ENCODE data around the gene AKAP6.

Gene AKAP6

GRCh38 chr14:32468955-32469354 is 139.9 kb downstream of the AKAP6 start:
- no peaks in the 10 kb centered on the region for H3K79me2 ChIP-seq (ENCODE audit: insufficient read depth, low read length)
- no peak overlapping the region for H3K27ac ChIP-seq (ENCODE audit: low read depth, low read length, poor library complexity, severe bottlenecking)
- no peak overlapping the region for H2AFZ ChIP-seq (ENCODE audit: low read length)
- TF ChIP-seq EZH2 (IDR thresholded peaks at IDR 0.05; ENCODE audit: borderline replicate concordance, low read length): no peak
- TF ChIP-seq, protein P1, sequence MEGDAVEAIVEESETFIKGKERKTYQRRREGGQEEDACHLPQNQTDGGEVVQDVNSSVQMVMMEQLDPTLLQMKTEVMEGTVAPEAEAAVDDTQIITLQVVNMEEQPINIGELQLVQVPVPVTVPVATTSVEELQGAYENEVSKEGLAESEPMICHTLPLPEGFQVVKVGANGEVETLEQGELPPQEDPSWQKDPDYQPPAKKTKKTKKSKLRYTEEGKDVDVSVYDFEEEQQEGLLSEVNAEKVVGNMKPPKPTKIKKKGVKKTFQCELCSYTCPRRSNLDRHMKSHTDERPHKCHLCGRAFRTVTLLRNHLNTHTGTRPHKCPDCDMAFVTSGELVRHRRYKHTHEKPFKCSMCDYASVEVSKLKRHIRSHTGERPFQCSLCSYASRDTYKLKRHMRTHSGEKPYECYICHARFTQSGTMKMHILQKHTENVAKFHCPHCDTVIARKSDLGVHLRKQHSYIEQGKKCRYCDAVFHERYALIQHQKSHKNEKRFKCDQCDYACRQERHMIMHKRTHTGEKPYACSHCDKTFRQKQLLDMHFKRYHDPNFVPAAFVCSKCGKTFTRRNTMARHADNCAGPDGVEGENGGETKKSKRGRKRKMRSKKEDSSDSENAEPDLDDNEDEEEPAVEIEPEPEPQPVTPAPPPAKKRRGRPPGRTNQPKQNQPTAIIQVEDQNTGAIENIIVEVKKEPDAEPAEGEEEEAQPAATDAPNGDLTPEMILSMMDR (IDR thresholded peaks at IDR 0.05; ENCODE audit: low read length): no peak
- H3K9me3 ChIP-seq (ENCODE audit: low read length): no peaks in the 10 kb centered on the region
- no peak overlapping the region for H3K9ac ChIP-seq (ENCODE audit: low read length)
- no peak overlapping the region for H3K4me3 ChIP-seq (ENCODE audit: low read depth, low read length, poor library complexity, severe bottlenecking)
- no peaks in the 10 kb centered on the region for H3K4me1 ChIP-seq (ENCODE audit: insufficient read depth, low read length, severe bottlenecking)
- no peak overlapping the region for H3K4me2 ChIP-seq (ENCODE audit: low read length)
- H3K36me3 ChIP-seq (ENCODE audit: insufficient read depth, low read length): no peaks in the 10 kb centered on the region
- no peaks in the 10 kb centered on the region for H3K27me3 ChIP-seq (ENCODE audit: insufficient read depth, low read length)
- no peaks in the 10 kb centered on the region for H3F3A ChIP-seq (ENCODE audit: insufficient read depth, low read length)
- no peaks in the 10 kb centered on the region for H3K9me2 ChIP-seq (ENCODE audit: low read depth, low read length)
- H4K20me1 ChIP-seq (ENCODE audit: insufficient read depth, low read length): no peaks in the 10 kb centered on the region

DNA sequence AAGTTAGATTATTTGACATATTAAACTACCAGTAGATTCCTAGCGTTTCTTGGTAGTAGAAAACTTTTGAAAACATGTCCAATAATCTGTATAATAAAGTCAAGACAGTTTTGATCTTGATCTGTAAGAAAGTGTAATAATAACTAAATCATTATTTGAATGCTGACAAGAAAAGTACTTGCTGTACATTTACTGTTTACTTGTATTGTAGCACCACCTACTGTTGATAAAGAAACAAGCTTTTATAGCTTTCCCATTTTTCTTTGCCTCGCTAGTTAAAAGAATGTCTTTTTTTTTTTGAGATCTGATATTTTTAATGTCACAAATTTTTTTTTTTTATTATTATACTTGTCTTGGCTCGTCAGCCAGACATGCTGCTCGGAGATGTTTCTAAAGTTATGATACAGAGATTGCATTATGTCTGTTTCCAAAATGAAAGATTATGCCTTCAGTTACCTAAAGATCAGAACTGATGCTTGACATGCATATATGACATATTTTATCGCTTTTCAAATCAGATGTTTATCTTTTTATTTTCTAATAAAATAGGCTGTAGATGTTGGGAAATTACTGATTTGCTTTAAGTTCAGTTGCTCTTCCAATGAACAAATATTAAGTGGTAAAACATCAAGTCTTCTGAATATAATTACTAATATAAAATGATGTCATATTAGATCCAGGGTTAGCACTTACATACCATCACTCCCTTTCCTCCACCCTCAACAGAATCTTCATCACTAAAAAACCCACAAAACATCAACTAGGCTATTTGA is 140.5 kb downstream of the AKAP6 start:
- H3K9me2 ChIP-seq (ENCODE audit: low read depth, low read length): no peaks in the 10 kb centered on the region
- H4K20me1 ChIP-seq (ENCODE audit: insufficient read depth, low read length): no peaks in the 10 kb centered on the region
- H3K27ac ChIP-seq (ENCODE audit: low read depth, low read length, poor library complexity, severe bottlenecking): no peak overlapping the region
- H3K9ac ChIP-seq (ENCODE audit: low read length): no peak overlapping the region
- H3K79me2 ChIP-seq (ENCODE audit: insufficient read depth, low read length): no peaks in the 10 kb centered on the region
- H3K4me1 ChIP-seq (ENCODE audit: insufficient read depth, low read length, severe bottlenecking): no peaks in the 10 kb centered on the region
- no peaks in the 10 kb centered on the region for H3K36me3 ChIP-seq (ENCODE audit: insufficient read depth, low read length)
- no peaks in the 10 kb centered on the region for H3K9me3 ChIP-seq (ENCODE audit: low read length)
- H3F3A ChIP-seq (ENCODE audit: insufficient read depth, low read length): no peaks in the 10 kb centered on the region
- H3K27me3 ChIP-seq (ENCODE audit: insufficient read depth, low read length): no peaks in the 10 kb centered on the region
- no peak overlapping the region for H2AFZ ChIP-seq (ENCODE audit: low read length)
- no peak for TF ChIP-seq EZH2 (IDR thresholded peaks at IDR 0.05; ENCODE audit: borderline replicate concordance, low read length)
- TF ChIP-seq, protein P1 (IDR thresholded peaks at IDR 0.05; ENCODE audit: low read length): peak; percentile 50
- H3K4me3 ChIP-seq (ENCODE audit: low read depth, low read length, poor library complexity, severe bottlenecking): no peak overlapping the region
- no peak overlapping the region for H3K4me2 ChIP-seq (ENCODE audit: low read length)

- H3K9ac ChIP-seq (ENCODE audit: low read length): no peak overlapping the region
- no peaks in the 10 kb centered on the region for H3K9me2 ChIP-seq (ENCODE audit: low read depth, low read length)
- no peaks in the 10 kb centered on the region for H3K79me2 ChIP-seq (ENCODE audit: insufficient read depth, low read length)
- no peaks in the 10 kb centered on the region for H3K27me3 ChIP-seq (ENCODE audit: insufficient read depth, low read length)
- no peak overlapping the region for H3K27ac ChIP-seq (ENCODE audit: low read depth, low read length, poor library complexity, severe bottlenecking)
- no peak for TF ChIP-seq EZH2 (IDR thresholded peaks at IDR 0.05; ENCODE audit: borderline replicate concordance, low read length)
- TF ChIP-seq, protein P1 (IDR thresholded peaks at IDR 0.05; ENCODE audit: low read length): no peak
- H3K4me3 ChIP-seq (ENCODE audit: low read depth, low read length, poor library complexity, severe bottlenecking): no peak overlapping the region
- no peaks in the 10 kb centered on the region for H3K4me1 ChIP-seq (ENCODE audit: insufficient read depth, low read length, severe bottlenecking)
- H3K4me2 ChIP-seq (ENCODE audit: low read length): no peak overlapping the region
- no peaks in the 10 kb centered on the region for H3K36me3 ChIP-seq (ENCODE audit: insufficient read depth, low read length)
- no peaks in the 10 kb centered on the region for H3K9me3 ChIP-seq (ENCODE audit: low read length)
- no peaks in the 10 kb centered on the region for H3F3A ChIP-seq (ENCODE audit: insufficient read depth, low read length)
- H4K20me1 ChIP-seq (ENCODE audit: insufficient read depth, low read length): no peaks in the 10 kb centered on the region
- H2AFZ ChIP-seq (ENCODE audit: low read length): no peak overlapping the region
Measured at GRCh38 chr14:32470161-32470715, 141.1 kb downstream of the AKAP6 start.
